Prostate gland (tissue), 2 donors: Measurements from ENCODE around the gene GDF7. TPM values are rescaled to one million over a fixed set of nuclear protein-coding genes. Genes with fewer than 3 reads are reported as not detected.
A peak's percentile ranks its signal among the peaks of the same experiment; 100 is the strongest.

Experiments
- DNase-seq: peaks from one replicate; pipeline ENCODE4 v3.0.0-alpha.2; 2019; ENCODE audit warnings: low spot score
- H3K27ac ChIP-seq, 2 donors: fragments of 200-600 bp; sonication (generic); 2 replicates each; pipeline ENCODE4 v1.5.1; 2017 to 2019
- H3K27me3 ChIP-seq: fragments of 200-600 bp; sonication (generic); replicated peaks from 2 replicates; pipeline ENCODE4 v1.5.1; 2019; ENCODE audit not compliant: insufficient read depth
- H3K36me3 ChIP-seq, 2 donors: fragments of 200-600 bp; sonication (generic); 1 replicate in 1 of 2; 2 replicates in 1 of 2; pipeline versions ENCODE4 v1.5.1 to v1.8.1; 2017 to 2019
- H3K4me1 ChIP-seq: fragments of 200-600 bp; sonication (generic); replicated peaks from 2 replicates; pipeline ENCODE4 v1.5.1; 2019
- H3K4me3 ChIP-seq, 2 donors: fragments of 200-600 bp; sonication (generic); 2 replicates each; pipeline ENCODE4 v1.5.1; 2017 to 2019
- H3K9me3 ChIP-seq: fragments of 200-600 bp; sonication (generic); 2 replicates; pipeline ENCODE4 v1.5.1; 2017
- CTCF ChIP-seq, 4 experiments: fragments of 200-600 bp in 2 of 4; fragments of 450-650 bp in 2 of 4; sonication (generic) in 2 of 4; IDR thresholded peaks; 1 replicate in 3 of 4; 2 replicates in 1 of 4; pipeline ENCODE4 v1.5.1; 2016 to 2019; ENCODE audit warnings: antibody characterized with exemption in 4 of 4, mild to moderate bottlenecking in 2 of 4, moderate library complexity in 2 of 4
- POLR2A ChIP-seq: fragments of 450-650 bp; IDR thresholded peaks from one replicate; pipeline ENCODE4 v1.6.1; 2016; ENCODE audit warnings: antibody characterized with exemption, mild to moderate bottlenecking
- POLR2AphosphoS5 ChIP-seq: sonication (generic); formaldehyde crosslinking; IDR thresholded peaks from one replicate; pipeline ENCODE4 v1.6.1; 2017; ENCODE audit warnings: antibody characterized with exemption
- WGBS: methylation state at CpG from one replicate; pipeline ENCODE4 v1.1.5; 2018; 5-methylcytosine and 5-hydroxymethylcytosine counted together
- intact Hi-C: fragments of 100-400 bp; cut with DNase I; formaldehyde crosslinking; loops from one replicate; pipeline ENCODE4 v1.14.2; 2022
- total RNA-seq, 2 donors: library from RNA; depleted of rRNA; stranded (reverse); fragments of >200 nt; gene quantifications; one replicate each; pipeline ENCODE4 v1.1.0, GENCODE V29; 2016

The GDF7 gene
- total RNA-seq, 2 donors from 2014 or later, result 3.3 to 7.0 TPM

- Histone ChIP-seq H3K27ac (no peak overlapping the region), H3K36me3 (no peaks in the 10 kb centered on the region), H3K4me1 (peaks cover 4% of the 10 kb centered on the region), H3K27me3 (no peaks in the 10 kb centered on the region), H3K9me3 (no peaks in the 10 kb centered on the region), H3K4me3 (no peak overlapping the region)
- no peak for DNase-seq
- intact Hi-C loops, result no loop called here
- 84% methylated on average over 4 of the region's 4 CpGs for WGBS
- TF ChIP-seq POLR2AphosphoS5 (no peak), CTCF (IDR thresholded peaks at IDR 0.05) (no peak), POLR2A (no peak)
Measured at GRCh38 chr2:20657522-20658235, 9.3 kb upstream of the GDF7 start.

GRCh38 chr2:20660506-20661420, 6.2 kb upstream of the GDF7 start:
- Histone ChIP-seq H3K4me3 (no peak overlapping the region), H3K27me3 (no peaks in the 10 kb centered on the region), H3K4me1 (peaks cover 4% of the 10 kb centered on the region), H3K9me3 (no peaks in the 10 kb centered on the region), H3K36me3 (no peaks in the 10 kb centered on the region), H3K27ac (no peak overlapping the region)
- TF ChIP-seq CTCF (IDR thresholded peaks at IDR 0.05), result no peak
- TF ChIP-seq POLR2A, result no peak
- no peak for TF ChIP-seq POLR2AphosphoS5
- WGBS, result 66% methylated on average over 8 of the region's 8 CpGs
- DNase-seq, result no peak
- intact Hi-C loops, result loop anchor here (2.0 to 5.0 kb wide), 3 partner anchors 257 to 457 kb away; no protein-coding TSS in a partner anchor

GRCh38 chr2:20661421-20662307, 5.3 kb upstream of the GDF7 start:
- Histone ChIP-seq H3K4me3 (no peak overlapping the region), H3K4me1 (peaks cover 7% of the 10 kb centered on the region), H3K27ac (no peak overlapping the region), H3K9me3 (no peaks in the 10 kb centered on the region), H3K27me3 (peaks cover 2% of the 10 kb centered on the region), H3K36me3 (no peaks in the 10 kb centered on the region)
- peak; percentile 94 to 98 (median 96) for TF ChIP-seq CTCF (IDR thresholded peaks at IDR 0.05)
- TF ChIP-seq POLR2AphosphoS5, result no peak
- TF ChIP-seq POLR2A, result no peak
- DNase-seq, result peak; percentile 47
- WGBS, result 32% methylated on average over 11 of the region's 11 CpGs
- intact Hi-C loops, result loop anchor here (2.0 to 5.0 kb wide), 4 partner anchors 256 to 456 kb away; no protein-coding TSS in a partner anchor

GRCh38 chr2:20662308-20662937, 4.5 kb upstream of the GDF7 start:
- peaks cover 7% of the 10 kb centered on the region for H3K4me1 ChIP-seq
- intact Hi-C loops, result loop anchor here (2.0 to 5.0 kb wide), 3 partner anchors 255 to 455 kb away; no protein-coding TSS in a partner anchor
- H3K27me3 ChIP-seq, result peaks cover 2% of the 10 kb centered on the region
- DNase-seq, result no peak
- H3K36me3 ChIP-seq, result no peaks in the 10 kb centered on the region
- H3K4me3 ChIP-seq, result no peak overlapping the region
- no peak overlapping the region for H3K27ac ChIP-seq
- TF ChIP-seq CTCF (IDR thresholded peaks at IDR 0.05) (no peak), POLR2AphosphoS5 (no peak), POLR2A (no peak)
- WGBS, result 89% methylated on average over 5 of the region's 5 CpGs
- H3K9me3 ChIP-seq, result no peaks in the 10 kb centered on the region
